HG02973 (cell line): ENCODE measurements around the gene RNU2-1.
"Not testable (repeated sequence)": the region's sequence is repeated elsewhere in the genome, so short reads cannot be mapped to it uniquely, and the experiment has no call there.

ENCODE experiments used
- ATAC-seq: cut with Tn5 transposase; IDR thresholded peaks from one replicate; pipeline ENCODE4 v1.9.1; 2021; ENCODE audit warnings: moderate library complexity; ENCODE audit not compliant: unreplicated experiment

Gene RNU2-1

DNA sequence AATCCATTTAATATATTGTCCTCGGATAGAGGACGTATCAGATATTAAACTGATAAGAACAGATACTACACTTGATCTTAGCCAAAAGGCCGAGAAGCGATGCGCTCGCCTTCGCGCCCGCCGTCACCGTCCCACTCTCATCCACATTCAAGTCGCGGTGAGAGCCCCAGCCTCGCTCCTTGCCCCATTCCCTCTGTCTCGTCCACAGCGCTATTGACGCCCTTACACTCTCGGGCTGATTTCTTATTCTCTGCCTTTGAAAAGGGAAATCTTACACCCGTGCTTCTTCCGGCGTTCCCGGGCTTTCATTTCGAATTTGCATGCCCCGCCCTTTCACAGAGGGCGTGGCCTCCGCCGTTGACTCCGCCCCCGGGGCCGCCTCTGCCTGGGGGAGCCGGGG is at the start of gene RNU2-1:
Gene RNU2-1, minus strand, starts transcription at position 101 of the 400 bp plus-strand sequence.
- not testable (repeated sequence) for ATAC-seq

DNA sequence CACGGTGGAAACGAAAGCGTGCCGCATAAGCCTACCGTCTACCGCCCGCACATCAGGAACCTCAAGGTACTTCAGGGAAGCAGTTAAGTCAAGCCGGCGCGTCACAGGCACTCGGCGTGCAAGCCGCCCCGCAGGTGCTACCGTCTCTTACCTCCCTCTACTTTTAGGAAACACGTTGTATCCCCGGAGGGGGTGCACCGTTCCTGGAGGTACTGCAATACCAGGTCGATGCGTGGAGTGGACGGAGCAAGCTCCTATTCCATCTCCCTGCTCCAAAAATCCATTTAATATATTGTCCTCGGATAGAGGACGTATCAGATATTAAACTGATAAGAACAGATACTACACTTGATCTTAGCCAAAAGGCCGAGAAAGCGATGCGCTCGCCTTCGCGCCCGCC is 39.1 kb upstream of the RNU2-1 start:
- not testable (repeated sequence) for ATAC-seq

DNA sequence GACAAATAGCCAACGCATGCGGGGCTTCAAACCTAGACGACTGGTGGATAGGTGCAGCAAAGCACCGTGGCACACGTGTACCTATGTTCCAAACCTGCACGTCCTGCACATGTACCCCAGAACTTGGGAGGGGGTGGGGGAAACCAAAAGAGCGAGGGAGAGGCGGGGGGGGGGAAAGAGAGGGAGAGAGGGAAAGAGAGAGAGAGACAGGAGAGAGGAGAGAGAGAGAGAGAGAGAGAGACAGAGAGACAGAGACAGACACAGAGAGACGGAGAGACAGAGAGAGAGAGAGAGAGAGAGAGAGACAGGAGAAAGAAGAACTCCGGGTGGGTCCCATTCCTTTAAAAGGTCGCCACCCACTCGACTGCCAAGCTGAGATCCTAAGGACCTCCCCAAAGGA is 38.7 kb upstream of the RNU2-1 start:
- ATAC-seq = not testable (repeated sequence)

DNA sequence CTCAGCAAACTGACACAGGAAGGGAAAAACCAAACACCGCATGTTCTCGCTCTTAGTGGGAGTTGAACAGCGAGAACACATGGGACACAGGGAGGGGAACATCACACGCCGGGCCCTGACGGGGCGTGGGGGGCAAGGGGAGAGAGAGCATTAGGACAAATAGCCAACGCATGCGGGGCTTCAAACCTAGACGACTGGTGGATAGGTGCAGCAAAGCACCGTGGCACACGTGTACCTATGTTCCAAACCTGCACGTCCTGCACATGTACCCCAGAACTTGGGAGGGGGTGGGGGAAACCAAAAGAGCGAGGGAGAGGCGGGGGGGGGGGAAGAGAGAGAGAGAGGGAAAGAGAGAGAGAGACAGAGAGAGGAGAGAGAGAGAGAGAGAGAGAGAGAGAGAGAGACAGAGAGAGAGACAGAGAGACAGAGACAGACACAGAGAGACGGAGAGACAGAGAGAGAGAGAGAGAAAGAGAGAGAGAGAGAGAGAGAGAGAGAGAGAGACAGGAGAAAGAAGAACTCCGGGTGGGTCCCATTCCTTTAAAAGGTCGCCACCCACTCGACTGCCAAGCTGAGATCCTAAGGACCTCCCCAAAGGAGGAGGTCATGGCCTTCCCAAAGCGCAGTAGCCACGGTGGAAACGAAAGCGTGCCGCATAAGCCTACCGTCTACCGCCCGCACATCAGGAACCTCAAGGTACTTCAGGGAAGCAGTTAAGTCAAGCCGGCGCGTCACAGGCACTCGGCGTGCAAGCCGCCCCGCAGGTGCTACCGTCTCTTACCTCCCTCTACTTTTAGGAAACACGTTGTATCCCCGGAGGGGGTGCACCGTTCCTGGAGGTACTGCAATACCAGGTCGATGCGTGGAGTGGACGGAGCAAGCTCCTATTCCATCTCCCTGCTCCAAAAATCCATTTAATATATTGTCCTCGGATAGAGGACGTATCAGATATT is 37.1 kb upstream of the RNU2-1 start:
- not testable (repeated sequence) for ATAC-seq

DNA sequence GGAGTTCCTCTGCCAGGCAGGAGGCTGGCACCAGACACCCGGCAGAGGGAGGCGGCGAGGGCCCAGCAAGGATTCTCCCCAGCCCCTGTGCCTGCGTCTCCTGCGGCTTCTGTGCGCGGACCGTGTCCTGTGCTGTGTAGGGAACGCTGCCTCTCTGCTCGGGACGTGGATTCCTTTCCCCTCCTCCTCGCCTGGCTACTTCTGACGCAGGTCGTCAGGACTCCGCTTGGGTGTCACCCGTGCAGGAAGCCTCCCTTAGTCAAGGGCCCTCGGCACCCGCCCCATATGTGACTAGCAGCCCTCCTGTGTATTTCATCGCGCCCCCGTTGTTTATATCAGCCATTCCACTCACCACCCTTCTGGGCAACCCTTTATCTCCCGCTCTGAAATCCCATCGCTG is 12.7 kb upstream of the RNU2-1 start:
- ATAC-seq = not testable (repeated sequence)

DNA sequence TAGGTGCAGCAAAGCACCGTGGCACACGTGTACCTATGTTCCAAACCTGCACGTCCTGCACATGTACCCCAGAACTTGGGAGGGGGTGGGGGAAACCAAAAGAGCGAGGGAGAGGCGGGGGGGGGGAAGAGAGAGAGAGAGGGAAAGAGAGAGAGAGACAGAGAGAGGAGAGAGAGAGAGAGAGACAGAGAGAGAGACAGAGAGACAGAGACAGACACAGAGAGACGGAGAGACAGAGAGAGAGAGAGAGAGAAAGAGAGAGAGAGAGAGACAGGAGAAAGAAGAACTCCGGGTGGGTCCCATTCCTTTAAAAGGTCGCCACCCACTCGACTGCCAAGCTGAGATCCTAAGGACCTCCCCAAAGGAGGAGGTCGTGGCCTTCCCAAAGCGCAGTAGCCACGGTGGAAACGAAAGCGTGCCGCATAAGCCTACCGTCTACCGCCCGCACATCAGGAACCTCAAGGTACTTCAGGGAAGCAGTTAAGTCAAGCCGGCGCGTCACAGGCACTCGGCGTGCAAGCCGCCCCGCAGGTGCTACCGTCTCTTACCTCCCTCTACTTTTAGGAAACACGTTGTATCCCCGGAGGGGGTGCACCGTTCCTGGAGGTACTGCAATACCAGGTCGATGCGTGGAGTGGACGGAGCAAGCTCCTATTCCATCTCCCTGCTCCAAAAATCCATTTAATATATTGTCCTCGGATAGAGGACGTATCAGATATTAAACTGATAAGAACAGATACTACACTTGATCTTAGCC is 7.0 kb upstream of the RNU2-1 start:
- ATAC-seq = not testable (repeated sequence)

DNA sequence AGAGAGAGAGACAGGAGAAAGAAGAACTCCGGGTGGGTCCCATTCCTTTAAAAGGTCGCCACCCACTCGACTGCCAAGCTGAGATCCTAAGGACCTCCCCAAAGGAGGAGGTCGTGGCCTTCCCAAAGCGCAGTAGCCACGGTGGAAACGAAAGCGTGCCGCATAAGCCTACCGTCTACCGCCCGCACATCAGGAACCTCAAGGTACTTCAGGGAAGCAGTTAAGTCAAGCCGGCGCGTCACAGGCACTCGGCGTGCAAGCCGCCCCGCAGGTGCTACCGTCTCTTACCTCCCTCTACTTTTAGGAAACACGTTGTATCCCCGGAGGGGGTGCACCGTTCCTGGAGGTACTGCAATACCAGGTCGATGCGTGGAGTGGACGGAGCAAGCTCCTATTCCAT is 5.8 kb upstream of the RNU2-1 start:
- not testable (repeated sequence) for ATAC-seq

DNA sequence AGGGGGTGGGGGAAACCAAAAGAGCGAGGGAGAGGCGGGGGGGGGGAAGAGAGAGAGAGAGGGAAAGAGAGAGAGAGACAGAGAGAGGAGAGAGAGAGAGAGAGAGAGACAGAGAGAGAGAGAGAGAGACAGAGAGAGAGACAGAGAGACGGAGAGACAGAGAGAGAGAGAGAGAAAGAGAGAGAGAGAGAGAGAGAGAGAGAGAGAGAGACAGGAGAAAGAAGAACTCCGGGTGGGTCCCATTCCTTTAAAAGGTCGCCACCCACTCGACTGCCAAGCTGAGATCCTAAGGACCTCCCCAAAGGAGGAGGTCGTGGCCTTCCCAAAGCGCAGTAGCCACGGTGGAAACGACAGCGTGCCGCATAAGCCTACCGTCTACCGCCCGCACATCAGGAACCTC is 514 bp downstream of the RNU2-1 start:
- ATAC-seq = not testable (repeated sequence)

DNA sequence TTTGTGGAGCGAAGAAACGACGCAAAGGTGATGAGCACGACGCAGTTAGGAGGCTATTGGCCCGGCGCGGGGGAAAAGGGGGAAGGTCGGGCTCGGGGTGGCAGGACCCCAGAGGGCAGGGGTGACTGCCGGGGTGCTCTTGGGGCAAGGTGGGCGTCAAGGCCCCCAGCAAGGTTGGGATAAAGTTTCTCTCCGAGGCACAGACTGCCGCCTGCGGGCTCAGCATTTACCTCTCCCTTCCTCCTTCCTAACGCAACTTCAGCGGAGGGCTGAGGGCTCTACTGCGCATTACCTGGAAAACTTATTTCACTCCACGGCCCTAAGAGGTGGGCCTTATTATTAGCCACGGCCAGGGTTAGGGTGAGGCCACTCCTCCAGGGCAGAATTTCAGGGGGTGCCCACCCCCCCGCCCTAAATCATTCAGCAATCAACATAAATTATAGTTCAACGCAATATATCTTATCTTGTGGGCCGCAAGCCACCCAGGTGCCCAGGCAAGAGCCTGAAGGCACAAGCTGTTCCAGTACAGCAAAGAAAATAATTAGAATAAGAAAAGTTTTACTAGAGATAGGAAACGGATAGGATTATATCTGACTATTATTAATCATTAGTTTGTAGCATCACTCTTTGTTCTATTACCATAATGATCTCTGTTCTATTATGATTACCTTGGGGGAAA is 1.6 kb downstream of the RNU2-1 start:
- not testable (repeated sequence) for ATAC-seq

DNA sequence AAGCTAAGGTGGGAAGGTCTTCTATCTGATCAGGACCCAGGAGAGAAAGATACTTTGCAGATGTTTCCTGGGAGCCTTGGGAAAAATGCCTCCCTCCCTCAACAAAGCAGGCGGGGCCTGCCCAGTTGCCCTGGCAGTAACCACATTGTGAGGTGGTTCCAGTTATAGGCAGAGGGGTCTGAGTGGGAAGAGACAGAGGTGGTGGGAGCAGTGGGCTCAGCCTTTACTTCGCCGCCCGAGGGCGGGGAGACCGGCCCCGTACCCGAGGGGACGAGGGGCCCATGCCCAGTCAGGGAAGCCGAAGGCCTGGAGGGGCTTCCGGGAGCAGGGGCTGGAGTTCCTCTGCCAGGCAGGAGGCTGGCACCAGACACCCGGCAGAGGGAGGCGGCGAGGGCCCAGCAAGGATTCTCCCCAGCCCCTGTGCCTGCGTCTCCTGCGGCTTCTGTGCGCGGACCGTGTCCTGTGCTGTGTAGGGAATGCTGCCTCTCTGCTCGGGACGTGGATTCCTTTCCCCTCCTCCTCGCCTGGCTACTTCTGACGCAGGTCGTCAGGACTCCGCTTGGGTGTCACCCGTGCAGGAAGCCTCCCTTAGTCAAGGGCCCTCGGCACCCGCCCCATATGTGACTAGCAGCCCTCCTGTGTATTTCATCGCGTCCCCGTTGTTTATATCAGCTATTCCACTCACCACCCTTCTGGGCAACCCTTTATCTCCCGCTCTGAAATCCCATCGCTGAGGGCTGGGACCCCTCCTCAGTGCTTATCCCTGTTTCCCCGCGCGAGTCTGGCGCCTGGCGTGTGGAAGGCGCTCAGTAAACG is 2.4 kb downstream of the RNU2-1 start:
- ATAC-seq = not testable (repeated sequence)

DNA sequence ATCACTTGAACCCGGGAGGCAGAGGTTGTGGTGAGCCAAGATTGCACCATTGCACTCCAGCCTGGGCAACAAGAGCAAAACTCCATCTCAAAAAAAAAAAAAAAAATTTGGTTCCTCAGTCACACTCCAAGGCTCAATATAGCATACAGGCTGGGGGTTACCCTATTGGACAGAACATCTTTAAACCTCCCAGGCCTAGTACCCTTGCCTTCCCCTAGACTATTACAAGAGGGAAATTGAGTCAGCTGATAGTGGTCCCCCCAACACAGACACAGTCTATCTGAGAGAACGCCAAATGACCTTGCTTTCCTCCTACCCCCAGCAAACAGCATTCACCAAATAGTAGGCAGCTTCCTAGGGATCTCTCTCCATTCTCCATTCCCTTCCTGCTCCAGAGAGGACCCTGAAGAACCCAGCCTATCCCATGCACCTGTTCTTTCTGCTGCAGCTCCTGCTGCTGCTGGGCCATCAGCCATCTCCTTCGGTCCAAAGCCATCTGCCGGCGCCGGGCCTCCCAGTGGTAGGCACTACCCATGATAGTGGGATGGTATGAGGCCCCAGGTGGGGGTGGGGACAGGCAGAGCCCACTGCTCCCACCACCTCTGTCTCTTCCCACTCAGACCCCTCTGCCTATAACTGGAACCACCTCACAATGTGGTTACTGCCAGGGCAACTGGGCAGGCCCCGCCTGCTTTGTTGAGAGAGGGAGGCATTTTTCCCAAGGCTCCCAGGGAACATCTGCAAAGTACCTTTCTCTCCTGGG is 5.6 kb downstream of the RNU2-1 start, which contains the start of gene CCDC200:
Gene CCDC200, minus strand, starts transcription at position 604 of the 763 bp plus-strand sequence. Its CDS starts 69 bp downstream, at position 535.
- not testable (repeated sequence) for ATAC-seq

DNA sequence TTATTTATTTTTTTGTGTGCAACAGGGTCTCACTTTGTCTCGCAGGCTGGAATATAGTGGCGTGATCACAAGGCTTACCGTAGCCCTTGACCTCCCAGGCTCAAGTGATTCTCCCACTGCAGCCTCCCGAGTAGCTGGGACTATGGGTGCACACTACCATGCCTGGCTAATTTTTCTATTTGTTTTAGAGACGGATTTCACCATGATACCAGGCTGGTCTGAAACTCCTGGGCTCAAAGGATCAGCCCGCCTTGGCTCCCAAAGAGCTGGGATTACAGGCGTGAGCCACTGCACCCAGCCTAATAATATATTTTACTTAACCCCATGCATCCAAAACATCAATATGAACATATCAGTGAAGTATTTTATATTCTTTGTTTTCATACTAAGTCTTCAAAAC is 7.4 kb downstream of the RNU2-1 start:
- ATAC-seq = no peak

DNA sequence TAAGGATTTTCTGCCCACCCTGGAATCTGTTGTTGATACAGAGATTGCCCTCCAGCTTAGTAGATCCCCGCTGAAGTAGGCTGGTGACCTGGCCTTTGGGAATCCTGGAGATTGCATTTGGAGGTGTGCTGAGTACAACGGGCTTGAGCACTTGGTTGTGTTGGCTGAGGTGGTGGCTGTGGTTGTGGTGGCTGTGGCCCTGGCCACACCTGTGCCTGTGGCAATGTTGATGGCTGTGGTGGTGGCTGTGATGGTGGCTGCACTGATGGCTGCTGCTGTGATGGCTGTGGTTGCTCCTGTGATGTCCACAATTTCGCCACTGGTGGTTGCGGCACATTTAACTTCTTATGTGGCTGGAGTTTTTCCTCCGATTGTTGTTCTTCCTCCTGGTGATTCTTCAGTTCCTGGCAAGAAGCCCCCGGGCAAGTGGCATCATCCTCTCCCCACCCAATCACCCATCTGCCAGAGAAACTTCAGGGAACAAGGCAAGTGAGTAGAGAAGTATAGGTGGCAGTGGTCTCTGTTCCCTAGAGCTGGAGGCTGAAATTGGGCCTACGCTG is 9.6 kb downstream of the RNU2-1 start:
- ATAC-seq = no peak

DNA sequence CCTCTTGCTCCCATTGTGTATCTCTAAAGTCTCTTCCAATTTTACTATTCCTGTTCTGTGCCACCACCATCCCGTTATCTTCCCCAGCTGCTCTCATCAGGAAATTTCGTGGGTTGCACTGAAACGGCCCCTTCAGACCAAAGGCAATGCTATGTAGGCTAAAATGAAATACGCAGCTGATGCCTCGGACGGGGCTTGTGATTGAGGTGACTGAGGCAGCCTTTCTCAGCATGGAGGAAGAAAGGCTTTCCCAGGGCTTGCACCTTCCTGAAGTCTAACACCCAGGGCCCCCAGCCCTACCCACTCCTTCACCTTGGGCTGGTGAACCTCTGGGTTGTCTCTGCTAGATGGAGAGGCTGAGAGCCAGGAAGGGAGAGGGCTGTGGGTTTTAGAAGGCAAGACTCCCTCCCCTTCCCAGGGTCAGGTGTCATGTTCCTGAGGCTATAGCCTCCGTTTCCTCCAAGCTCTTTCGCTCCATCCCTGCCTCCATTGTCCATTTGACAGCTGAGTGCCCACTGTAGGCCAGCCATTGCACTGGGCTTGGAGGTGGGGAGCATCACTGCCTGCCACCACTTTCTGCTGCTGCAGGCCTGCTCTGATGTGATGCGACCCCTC is 13.2 kb downstream of the RNU2-1 start:
- ATAC-seq = no peak

DNA sequence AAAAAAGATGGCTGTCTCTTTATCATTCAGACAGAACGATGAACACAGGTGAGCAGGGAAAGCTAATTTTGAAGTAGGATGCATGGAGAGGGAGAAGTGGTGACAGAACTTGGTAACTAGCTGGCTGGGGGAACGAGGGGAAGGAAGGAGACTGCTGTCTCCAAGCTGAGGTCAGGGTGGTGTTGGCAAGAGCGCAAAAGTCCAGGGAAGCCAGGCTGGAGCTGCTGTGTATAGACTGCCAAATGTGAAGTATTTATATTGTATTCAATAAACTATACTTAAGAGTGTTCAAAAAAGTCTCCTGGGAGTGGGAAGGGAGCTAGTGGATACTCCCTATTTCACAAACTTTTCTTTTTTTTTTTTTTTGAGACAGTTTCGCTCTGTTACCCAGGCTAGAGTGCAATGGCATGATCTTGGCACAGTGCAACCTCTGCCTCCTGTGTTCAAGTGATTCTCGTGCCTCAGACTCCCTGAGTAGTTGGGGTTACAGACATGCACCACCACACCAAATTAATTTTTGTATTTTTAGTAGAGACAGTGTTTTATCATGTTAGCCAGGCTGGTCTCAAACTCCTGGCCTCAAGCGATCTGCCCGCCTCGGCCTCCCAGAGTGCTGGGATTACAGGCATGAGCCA is 13.9 kb downstream of the RNU2-1 start:
- no peak for ATAC-seq

DNA sequence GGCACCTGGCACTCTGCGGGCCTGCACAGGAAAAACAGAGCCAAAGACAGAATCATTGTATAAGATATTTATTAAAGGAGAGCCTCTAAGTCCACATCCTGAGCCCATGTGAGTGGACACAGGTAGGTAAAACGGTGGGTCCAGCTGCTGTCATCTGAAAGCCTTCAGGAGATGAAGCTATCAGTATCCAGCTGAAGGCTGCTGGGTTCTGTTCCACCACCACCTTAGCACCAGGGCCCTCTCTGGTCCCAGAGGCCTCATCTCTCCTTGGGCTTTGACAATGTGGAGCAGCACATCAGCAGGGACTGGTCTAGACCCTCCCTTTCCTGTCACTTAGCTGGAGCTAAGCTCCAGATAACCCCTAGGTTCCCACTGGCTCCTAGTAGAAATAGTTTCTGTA is 14.8 kb downstream of the RNU2-1 start:
- no peak for ATAC-seq

DNA sequence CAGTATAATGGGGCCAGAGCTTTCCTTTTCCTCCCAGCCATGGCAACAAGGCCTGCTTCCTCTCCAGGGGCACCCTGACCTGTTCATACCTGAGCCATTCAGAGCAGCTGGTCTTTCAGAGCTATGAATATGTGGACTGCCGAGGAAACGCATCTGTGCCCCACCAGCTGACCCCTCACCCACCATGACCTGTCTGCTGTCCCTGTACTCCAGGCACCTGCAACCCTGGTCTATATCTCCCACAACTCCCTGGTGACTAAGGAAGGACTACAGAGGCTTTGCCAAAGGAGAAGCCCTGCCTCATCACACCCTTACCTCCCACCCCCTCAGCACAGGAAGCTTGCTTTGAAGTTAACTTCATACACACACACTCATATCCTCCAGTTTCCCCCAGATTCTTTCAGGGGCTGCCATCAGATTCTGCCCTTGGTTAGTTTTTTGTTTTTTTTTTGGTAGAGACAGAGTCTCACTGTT is 16.1 kb downstream of the RNU2-1 start:
- ATAC-seq = no peak
